ENCODE results near the gene KLHL13. TPM values are rescaled to one million over a fixed set of nuclear protein-coding genes. Genes with fewer than 3 reads are reported as not detected.

Gene KLHL13
- polyA plus RNA-seq, 1 donor from 2014 or later, result 15.7 TPM

GRCh38 chrX:118074196-118074595, 42.4 kb downstream of the KLHL13 start:
- Histone ChIP-seq H3K27me3 (ENCODE audit: insufficient read depth, low read depth, low read length) (no peaks in the 10 kb centered on the region), H4K20me1 (ENCODE audit: insufficient read depth) (no peaks in the 10 kb centered on the region), H3K9me3 (ENCODE audit: low read length) (no peaks in the 10 kb centered on the region), H3K4me3 (ENCODE audit: low read length) (no peak overlapping the region), H3K4me2 (ENCODE audit: low read length) (no peak overlapping the region), H3F3A (ENCODE audit: insufficient read depth, low read length, poor library complexity, severe bottlenecking) (no peaks in the 10 kb centered on the region), H2AFZ (ENCODE audit: low read depth, low read length) (no peak overlapping the region), H3K27ac (ENCODE audit: low read length) (no peak overlapping the region), H3K9me2 (ENCODE audit: insufficient read depth, low read length) (no peaks in the 10 kb centered on the region), H3K36me3 (ENCODE audit: insufficient read depth, low read length) (no peaks in the 10 kb centered on the region), H3K79me2 (replicated peaks; ENCODE audit: insufficient read depth, low read length) (no peaks in the 10 kb centered on the region), H3K9ac (ENCODE audit: low read length) (no peak overlapping the region)
- TF ChIP-seq EP300 (conservative IDR thresholded peaks at IDR 0.05; ENCODE audit: poor library complexity, severe bottlenecking), result no peak
- TF ChIP-seq TAF1 (IDR thresholded peaks at IDR 0.05; ENCODE audit: low read depth), result no peak
- TF ChIP-seq RAD21 (conservative IDR thresholded peaks at IDR 0.05), result no peak
- TF ChIP-seq REST (IDR thresholded peaks at IDR 0.05; ENCODE audit: borderline replicate concordance), result no peak
- TF ChIP-seq POLR2AphosphoS5 (IDR thresholded peaks at IDR 0.05), result no peak

GRCh38 chrX:118066867-118067515, 49.6 kb downstream of the KLHL13 start:
- Histone ChIP-seq H3K9me2 (ENCODE audit: insufficient read depth, low read length) (no peaks in the 10 kb centered on the region), H3K9ac (ENCODE audit: low read length) (no peak overlapping the region), H3K27ac (ENCODE audit: low read length) (no peak overlapping the region), H2AFZ (ENCODE audit: low read depth, low read length) (no peak overlapping the region), H3K27me3 (ENCODE audit: insufficient read depth, low read depth, low read length) (no peaks in the 10 kb centered on the region), H3F3A (ENCODE audit: insufficient read depth, low read length, poor library complexity, severe bottlenecking) (no peaks in the 10 kb centered on the region), H3K79me2 (replicated peaks; ENCODE audit: insufficient read depth, low read length) (no peaks in the 10 kb centered on the region), H3K4me3 (ENCODE audit: low read length) (no peak overlapping the region), H3K4me2 (ENCODE audit: low read length) (no peak overlapping the region), H3K36me3 (ENCODE audit: insufficient read depth, low read length) (no peaks in the 10 kb centered on the region), H3K9me3 (ENCODE audit: low read length) (no peaks in the 10 kb centered on the region), H4K20me1 (ENCODE audit: insufficient read depth) (no peaks in the 10 kb centered on the region)
- TF ChIP-seq CTCF (IDR thresholded peaks at IDR 0.05; ENCODE audit: poor library complexity, severe bottlenecking), result no peak
- no peak for TF ChIP-seq TAF1 (IDR thresholded peaks at IDR 0.05; ENCODE audit: low read depth)
- TF ChIP-seq EP300 (conservative IDR thresholded peaks at IDR 0.05; ENCODE audit: poor library complexity, severe bottlenecking), result no peak
- no peak for TF ChIP-seq EZH2 (IDR thresholded peaks at IDR 0.05; ENCODE audit: borderline replicate concordance, insufficient read depth, low read length, poor library complexity, severe bottlenecking)
- no peak for TF ChIP-seq POLR2AphosphoS5 (IDR thresholded peaks at IDR 0.05)
- no peak for TF ChIP-seq MXI1 (conservative IDR thresholded peaks at IDR 0.05; ENCODE audit: poor library complexity, severe bottlenecking)
- no peak for TF ChIP-seq RAD21 (conservative IDR thresholded peaks at IDR 0.05)
- no peak for TF ChIP-seq REST (IDR thresholded peaks at IDR 0.05; ENCODE audit: borderline replicate concordance)
- no peak for TF ChIP-seq SMC3 (conservative IDR thresholded peaks at IDR 0.05; ENCODE audit: poor library complexity)
